ENCODE measurements around the gene SOX4. TPM values are rescaled to one million over a fixed set of nuclear protein-coding genes. Genes with fewer than 3 reads are reported as not detected.

SOX4 gene
- total RNA-seq, 4 donors from 2014 or later, result 5.2 to 9.3 (median 8.1) TPM

DNA sequence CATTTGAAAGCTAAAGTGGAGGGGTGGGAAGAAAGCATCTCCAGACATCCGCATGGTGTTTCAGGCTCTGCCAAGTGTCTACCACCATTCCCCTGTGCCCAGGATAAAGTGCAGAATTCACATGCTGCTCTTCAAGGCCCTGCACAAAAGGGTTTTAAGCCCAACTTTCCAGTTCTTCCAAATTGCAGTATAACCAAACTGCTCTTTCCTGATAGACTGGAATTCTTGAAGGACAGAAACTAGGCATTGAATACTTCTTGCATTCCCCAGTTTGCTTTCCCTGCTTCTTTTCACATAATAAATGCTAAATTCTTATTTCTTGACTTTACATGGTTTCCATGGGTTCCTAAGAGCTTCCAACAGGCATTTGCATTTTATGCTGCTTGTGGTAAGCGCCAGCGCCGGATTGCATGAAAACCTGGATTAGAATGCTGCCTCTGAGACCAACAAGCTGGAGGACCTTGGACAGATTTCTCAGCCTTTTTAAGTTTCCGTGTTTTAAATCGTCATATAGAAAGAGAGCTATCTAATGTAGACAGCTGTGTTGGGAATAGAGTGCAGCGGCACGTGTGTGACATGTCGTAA is 7.9 kb downstream of the SOX4 start:
- peaks cover 0 to 21% (median 8%) of the 10 kb centered on the region in 4 donors for H3K4me1 ChIP-seq
- no peak for DNase-seq (ENCODE audit: low spot score in 2 of 2)
- 94 to 97% methylated on average over 9 of the region's 9 CpGs for WGBS, 2 donors
- H3K36me3 ChIP-seq, result peaks cover 0 to 7% (median 0%) of the 10 kb centered on the region in 3 donors
- no peaks in the 10 kb centered on the region for H3K27me3 ChIP-seq
- no peaks in the 10 kb centered on the region for H3K9me3 ChIP-seq
- H3K4me3 ChIP-seq, result no peak overlapping the region
- no peak overlapping the region for H3K27ac ChIP-seq
- TF ChIP-seq EP300 (IDR thresholded peaks at IDR 0.05), result no peak
- no peak for TF ChIP-seq POLR2A (IDR thresholded peaks at IDR 0.05)

DNA sequence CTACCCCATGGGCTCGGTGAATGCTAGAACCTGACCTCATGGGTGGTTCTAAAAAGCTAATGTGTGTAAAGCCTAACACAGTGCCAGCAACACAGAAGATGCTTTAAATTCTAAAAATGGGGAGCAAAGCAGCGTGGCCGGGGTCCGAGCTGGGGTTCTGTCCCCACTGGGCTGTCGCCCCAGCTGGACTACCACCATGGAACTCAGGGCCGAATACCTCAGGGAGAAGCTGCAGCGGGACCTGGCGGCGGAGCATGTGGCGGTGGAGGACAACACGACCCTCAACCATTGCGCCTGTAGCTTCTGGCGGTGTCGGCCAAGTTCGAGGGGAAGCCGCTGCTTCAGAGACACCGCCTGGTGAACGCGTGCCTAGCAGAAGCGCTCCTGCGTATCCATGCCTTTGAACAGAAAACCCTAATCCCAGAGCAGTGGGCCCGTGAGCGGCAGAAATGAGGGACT is 8.4 kb downstream of the SOX4 start:
- 96 to 99% methylated on average over 23 of the region's 23 CpGs for WGBS, 2 donors
- Histone ChIP-seq H3K4me3 (no peak overlapping the region), H3K36me3 (peaks cover 0 to 7% (median 0%) of the 10 kb centered on the region in 3 donors), H3K9me3 (no peaks in the 10 kb centered on the region), H3K27ac (no peak overlapping the region), H3K27me3 (no peaks in the 10 kb centered on the region), H3K4me1 (peaks cover 0 to 21% (median 8%) of the 10 kb centered on the region in 4 donors)
- no peak for DNase-seq (ENCODE audit: low spot score in 2 of 2)
- TF ChIP-seq EP300 (IDR thresholded peaks at IDR 0.05) (no peak), POLR2A (IDR thresholded peaks at IDR 0.05) (no peak)
- TF ChIP-seq, protein P1, sequence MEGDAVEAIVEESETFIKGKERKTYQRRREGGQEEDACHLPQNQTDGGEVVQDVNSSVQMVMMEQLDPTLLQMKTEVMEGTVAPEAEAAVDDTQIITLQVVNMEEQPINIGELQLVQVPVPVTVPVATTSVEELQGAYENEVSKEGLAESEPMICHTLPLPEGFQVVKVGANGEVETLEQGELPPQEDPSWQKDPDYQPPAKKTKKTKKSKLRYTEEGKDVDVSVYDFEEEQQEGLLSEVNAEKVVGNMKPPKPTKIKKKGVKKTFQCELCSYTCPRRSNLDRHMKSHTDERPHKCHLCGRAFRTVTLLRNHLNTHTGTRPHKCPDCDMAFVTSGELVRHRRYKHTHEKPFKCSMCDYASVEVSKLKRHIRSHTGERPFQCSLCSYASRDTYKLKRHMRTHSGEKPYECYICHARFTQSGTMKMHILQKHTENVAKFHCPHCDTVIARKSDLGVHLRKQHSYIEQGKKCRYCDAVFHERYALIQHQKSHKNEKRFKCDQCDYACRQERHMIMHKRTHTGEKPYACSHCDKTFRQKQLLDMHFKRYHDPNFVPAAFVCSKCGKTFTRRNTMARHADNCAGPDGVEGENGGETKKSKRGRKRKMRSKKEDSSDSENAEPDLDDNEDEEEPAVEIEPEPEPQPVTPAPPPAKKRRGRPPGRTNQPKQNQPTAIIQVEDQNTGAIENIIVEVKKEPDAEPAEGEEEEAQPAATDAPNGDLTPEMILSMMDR (IDR thresholded peaks at IDR 0.05), result no peak

DNA sequence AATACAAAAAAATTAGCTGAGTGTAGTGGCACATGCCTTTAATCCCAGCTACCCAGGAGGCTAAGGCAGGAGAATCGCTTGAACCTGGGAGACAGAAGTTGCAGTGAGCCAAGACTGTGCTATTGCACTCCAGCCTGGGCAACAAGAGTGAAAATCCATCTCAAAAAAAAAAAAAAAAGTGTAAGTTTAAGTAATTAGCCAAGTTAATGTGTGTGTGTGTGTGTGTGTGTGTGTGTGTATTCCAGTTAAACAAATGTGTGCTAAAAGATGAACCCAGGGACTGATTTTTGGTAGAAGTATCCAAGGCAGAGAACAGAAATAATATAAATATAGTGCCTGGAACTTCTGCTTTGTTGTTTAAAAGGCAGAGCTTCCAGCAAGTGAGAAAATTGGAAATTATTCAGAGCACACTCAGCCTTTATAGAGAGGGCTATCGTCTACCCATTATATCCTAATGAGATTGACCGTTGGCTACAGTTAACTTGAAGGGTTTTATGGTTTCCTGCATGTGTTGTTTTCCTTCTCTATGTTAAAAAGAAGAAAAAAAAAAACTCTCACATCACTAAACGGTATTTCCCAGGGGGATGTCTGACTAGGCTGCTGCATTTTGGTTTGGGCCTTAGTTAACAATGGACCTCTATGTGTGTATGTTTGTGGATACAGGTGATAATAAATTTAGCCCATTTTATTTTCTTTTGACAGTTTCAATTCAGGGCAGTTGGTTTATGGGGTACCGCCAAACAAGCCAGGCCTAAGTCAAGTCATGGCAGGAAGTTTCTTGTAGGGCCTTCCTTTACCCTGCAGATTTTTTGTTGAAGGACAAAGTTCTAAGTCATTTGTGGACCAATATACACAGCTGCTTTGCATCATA is 9.8 kb downstream of the SOX4 start:
- H3K4me3 ChIP-seq, result no peak overlapping the region
- H3K9me3 ChIP-seq, result no peaks in the 10 kb centered on the region
- no peak for DNase-seq (ENCODE audit: low spot score in 2 of 2)
- no peaks in the 10 kb centered on the region for H3K27me3 ChIP-seq
- no peak overlapping the region for H3K27ac ChIP-seq
- TF ChIP-seq, protein P1 (IDR thresholded peaks at IDR 0.05), result no peak
- TF ChIP-seq POLR2A (IDR thresholded peaks at IDR 0.05), result no peak
- no peak for TF ChIP-seq EP300 (IDR thresholded peaks at IDR 0.05)
- 50 to 52% methylated on average over 5 of the region's 5 CpGs for WGBS, 2 donors
- peaks cover 0 to 7% (median 0%) of the 10 kb centered on the region in 3 donors for H3K36me3 ChIP-seq
- peaks cover 0 to 12% (median 3%) of the 10 kb centered on the region in 4 donors for H3K4me1 ChIP-seq

DNA sequence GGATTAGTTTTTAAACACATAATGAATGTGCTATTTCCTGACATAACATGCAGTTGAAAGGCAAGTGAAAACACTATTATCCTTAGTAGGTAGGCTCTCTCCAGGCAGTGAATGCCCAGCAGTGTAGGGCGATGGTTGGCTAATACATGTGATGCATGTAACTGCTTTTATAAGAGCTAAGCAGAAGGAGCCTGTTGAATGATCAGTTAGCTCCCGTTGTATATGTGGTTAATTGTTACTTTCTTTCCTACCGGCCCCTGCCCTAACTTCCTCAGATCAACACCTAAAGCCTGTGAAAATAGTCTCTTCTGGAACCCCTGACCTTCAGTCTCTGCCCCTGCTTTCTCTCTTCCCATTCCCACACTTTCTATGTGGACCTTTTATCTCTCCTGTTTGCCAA is 10.5 kb downstream of the SOX4 start:
- TF ChIP-seq EP300 (IDR thresholded peaks at IDR 0.05) (no peak), POLR2A (IDR thresholded peaks at IDR 0.05) (no peak)
- TF ChIP-seq, protein P1 (IDR thresholded peaks at IDR 0.05), result no peak
- Histone ChIP-seq H3K9me3 (no peaks in the 10 kb centered on the region), H3K36me3 (peaks cover 0 to 7% (median 0%) of the 10 kb centered on the region in 3 donors), H3K4me3 (no peak overlapping the region), H3K4me1 (peaks cover 0 to 5% (median 0%) of the 10 kb centered on the region in 4 donors), H3K27ac (no peak overlapping the region), H3K27me3 (no peaks in the 10 kb centered on the region)
- whole genome bisulfite sequencing, 2 donors, result 58 to 63% methylated on average over 3 of the region's 3 CpGs
- no peak for DNase-seq (ENCODE audit: low spot score in 2 of 2)

DNA sequence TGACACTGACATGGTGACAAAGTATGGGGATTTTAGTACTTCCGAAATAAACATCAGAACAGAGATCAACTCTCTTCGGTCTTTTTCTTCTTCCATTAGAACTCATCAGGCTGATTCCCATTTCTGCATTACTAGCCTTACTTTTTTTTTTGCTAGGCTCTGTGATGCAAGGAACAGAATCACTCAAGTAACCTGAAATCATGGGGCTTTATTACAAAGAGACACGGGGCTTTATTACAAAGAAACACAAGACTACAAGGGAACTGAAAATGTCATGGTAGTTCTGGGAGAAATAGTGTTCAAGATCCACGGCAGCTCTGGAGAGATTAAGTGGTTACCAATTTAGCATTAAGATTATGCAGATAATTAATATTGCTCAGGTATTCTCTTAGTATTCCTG is 11.6 kb downstream of the SOX4 start:
- no peak for TF ChIP-seq POLR2A (IDR thresholded peaks at IDR 0.05)
- TF ChIP-seq EP300 (IDR thresholded peaks at IDR 0.05), result no peak
- TF ChIP-seq, protein P1 (IDR thresholded peaks at IDR 0.05), result no peak
- peaks cover 0 to 7% (median 0%) of the 10 kb centered on the region in 3 donors for H3K36me3 ChIP-seq
- no peaks in the 10 kb centered on the region for H3K9me3 ChIP-seq
- DNase-seq (ENCODE audit: low spot score in 2 of 2), result no peak
- no peak overlapping the region for H3K27ac ChIP-seq
- 84 to 86% methylated on average over 4 of the region's 4 CpGs for WGBS, 2 donors
- no peaks in the 10 kb centered on the region for H3K27me3 ChIP-seq
- no peaks in the 10 kb centered on the region for H3K4me1 ChIP-seq
- no peak overlapping the region for H3K4me3 ChIP-seq
